Breast epithelium (tissue), 3 donors: ENCODE results near the gene APC2.

ENCODE experiments used
- POLR2AphosphoS5 ChIP-seq, 3 donors: sonication (generic); formaldehyde crosslinking; IDR thresholded peaks; one replicate each; pipeline ENCODE4 v1.6.1; 2017; ENCODE audit warnings: antibody characterized with exemption in 3 of 3
- TF ChIP-seq, protein P1 (sequence below), 3 donors: fragments of 450-650 bp; IDR thresholded peaks; one replicate each; pipeline ENCODE4 v1.5.1; 2016 to 2017; ENCODE audit warnings: antibody characterized with exemption in 3 of 3, mild to moderate bottlenecking in 3 of 3, moderate library complexity in 3 of 3

DNA sequence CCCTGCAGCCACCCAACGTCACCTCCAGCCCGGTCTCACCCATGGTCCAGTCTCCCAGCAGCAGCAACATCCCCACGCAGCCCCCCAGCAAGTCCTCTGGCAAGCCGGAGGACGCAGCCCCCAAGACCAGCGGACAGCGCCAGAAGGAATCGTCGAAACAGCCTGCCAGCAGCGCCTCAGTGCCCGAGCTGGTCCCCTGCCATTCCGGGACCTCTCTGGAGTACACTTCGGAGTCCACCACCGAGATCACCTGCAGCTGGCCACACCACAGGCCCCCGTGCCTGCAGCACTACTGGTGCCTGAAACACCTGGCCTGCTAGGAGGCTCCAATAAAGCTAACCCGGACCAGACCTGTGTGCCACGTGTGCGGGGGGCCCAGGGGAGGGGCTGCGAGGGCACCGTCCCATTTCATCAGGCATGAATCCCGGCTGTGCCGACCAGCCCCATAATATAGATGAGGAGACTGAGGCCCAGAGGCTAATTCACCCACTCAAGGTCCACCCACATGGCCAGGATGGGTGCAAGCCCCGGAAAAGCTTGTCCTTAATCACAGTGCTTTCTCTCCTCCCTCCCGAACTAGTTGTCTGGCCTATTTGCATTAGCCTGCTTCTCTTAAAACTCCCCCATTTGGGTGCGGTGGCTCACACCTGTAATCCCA is 47.8 kb downstream of the APC2 start:
- TF ChIP-seq, protein P1, sequence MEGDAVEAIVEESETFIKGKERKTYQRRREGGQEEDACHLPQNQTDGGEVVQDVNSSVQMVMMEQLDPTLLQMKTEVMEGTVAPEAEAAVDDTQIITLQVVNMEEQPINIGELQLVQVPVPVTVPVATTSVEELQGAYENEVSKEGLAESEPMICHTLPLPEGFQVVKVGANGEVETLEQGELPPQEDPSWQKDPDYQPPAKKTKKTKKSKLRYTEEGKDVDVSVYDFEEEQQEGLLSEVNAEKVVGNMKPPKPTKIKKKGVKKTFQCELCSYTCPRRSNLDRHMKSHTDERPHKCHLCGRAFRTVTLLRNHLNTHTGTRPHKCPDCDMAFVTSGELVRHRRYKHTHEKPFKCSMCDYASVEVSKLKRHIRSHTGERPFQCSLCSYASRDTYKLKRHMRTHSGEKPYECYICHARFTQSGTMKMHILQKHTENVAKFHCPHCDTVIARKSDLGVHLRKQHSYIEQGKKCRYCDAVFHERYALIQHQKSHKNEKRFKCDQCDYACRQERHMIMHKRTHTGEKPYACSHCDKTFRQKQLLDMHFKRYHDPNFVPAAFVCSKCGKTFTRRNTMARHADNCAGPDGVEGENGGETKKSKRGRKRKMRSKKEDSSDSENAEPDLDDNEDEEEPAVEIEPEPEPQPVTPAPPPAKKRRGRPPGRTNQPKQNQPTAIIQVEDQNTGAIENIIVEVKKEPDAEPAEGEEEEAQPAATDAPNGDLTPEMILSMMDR (IDR thresholded peaks at IDR 0.05), result no peak
- no peak for TF ChIP-seq POLR2AphosphoS5 (IDR thresholded peaks at IDR 0.05)
